GM19035 (cell line): ENCODE measurements around the gene ARHGAP26.

ENCODE experiments used
- ATAC-seq: cut with Tn5 transposase; IDR thresholded peaks from one replicate; pipeline ENCODE4 v1.9.1; 2021; ENCODE audit not compliant: unreplicated experiment

ARHGAP26 gene

GRCh38 chr5:143213231-143213850 is 443.2 kb downstream of the ARHGAP26 start:
- peak; percentile 11 for ATAC-seq

- ATAC-seq: peak; percentile 70
Measured at GRCh38 chr5:143213851-143214363, 443.7 kb downstream of the ARHGAP26 start.

- ATAC-seq: no peak
Measured at GRCh38 chr5:143214458-143214857, 444.3 kb downstream of the ARHGAP26 start.

GRCh38 chr5:143214890-143215289 is 444.7 kb downstream of the ARHGAP26 start:
- no peak for ATAC-seq

- no peak for ATAC-seq
Measured at GRCh38 chr5:143215690-143216089, 445.5 kb downstream of the ARHGAP26 start.

GRCh38 chr5:143216211-143216610 is 446.0 kb downstream of the ARHGAP26 start:
- no peak for ATAC-seq

- ATAC-seq: no peak
Measured at GRCh38 chr5:143217065-143217803, 447.1 kb downstream of the ARHGAP26 start.

- peak; percentile 21 for ATAC-seq
Measured at GRCh38 chr5:143217804-143218160, 447.6 kb downstream of the ARHGAP26 start.

GRCh38 chr5:143218517-143219170 is 448.5 kb downstream of the ARHGAP26 start:
- no peak for ATAC-seq

- ATAC-seq: no peak
Measured at GRCh38 chr5:143219696-143220095, 449.5 kb downstream of the ARHGAP26 start.

- ATAC-seq: no peak
Measured at GRCh38 chr5:143220748-143221251, 450.6 kb downstream of the ARHGAP26 start.

- ATAC-seq: peak; percentile 66
Measured at GRCh38 chr5:143222287-143223231, 452.4 kb downstream of the ARHGAP26 start.

- no peak for ATAC-seq
Measured at GRCh38 chr5:143224672-143225071, 454.5 kb downstream of the ARHGAP26 start.

GRCh38 chr5:143225511-143225910 is 455.3 kb downstream of the ARHGAP26 start:
- no peak for ATAC-seq

GRCh38 chr5:143226361-143226760 is 456.2 kb downstream of the ARHGAP26 start:
- no peak for ATAC-seq

GRCh38 chr5:143226872-143227271 is 456.7 kb downstream of the ARHGAP26 start:
- no peak for ATAC-seq

- ATAC-seq: no peak
Measured at GRCh38 chr5:143227301-143227700, 457.1 kb downstream of the ARHGAP26 start.

GRCh38 chr5:143228597-143229293 is 458.6 kb downstream of the ARHGAP26 start:
- ATAC-seq: no peak

GRCh38 chr5:143229426-143229895 is 459.3 kb downstream of the ARHGAP26 start:
- ATAC-seq: peak; percentile 43
